ENCODE results near the gene LGI2.
"Not testable (repeated sequence)": the region's sequence is repeated elsewhere in the genome, so short reads cannot be mapped to it uniquely, and the experiment has no call there.

The LGI2 gene, protein sequence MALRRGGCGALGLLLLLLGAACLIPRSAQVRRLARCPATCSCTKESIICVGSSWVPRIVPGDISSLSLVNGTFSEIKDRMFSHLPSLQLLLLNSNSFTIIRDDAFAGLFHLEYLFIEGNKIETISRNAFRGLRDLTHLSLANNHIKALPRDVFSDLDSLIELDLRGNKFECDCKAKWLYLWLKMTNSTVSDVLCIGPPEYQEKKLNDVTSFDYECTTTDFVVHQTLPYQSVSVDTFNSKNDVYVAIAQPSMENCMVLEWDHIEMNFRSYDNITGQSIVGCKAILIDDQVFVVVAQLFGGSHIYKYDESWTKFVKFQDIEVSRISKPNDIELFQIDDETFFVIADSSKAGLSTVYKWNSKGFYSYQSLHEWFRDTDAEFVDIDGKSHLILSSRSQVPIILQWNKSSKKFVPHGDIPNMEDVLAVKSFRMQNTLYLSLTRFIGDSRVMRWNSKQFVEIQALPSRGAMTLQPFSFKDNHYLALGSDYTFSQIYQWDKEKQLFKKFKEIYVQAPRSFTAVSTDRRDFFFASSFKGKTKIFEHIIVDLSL

DNA sequence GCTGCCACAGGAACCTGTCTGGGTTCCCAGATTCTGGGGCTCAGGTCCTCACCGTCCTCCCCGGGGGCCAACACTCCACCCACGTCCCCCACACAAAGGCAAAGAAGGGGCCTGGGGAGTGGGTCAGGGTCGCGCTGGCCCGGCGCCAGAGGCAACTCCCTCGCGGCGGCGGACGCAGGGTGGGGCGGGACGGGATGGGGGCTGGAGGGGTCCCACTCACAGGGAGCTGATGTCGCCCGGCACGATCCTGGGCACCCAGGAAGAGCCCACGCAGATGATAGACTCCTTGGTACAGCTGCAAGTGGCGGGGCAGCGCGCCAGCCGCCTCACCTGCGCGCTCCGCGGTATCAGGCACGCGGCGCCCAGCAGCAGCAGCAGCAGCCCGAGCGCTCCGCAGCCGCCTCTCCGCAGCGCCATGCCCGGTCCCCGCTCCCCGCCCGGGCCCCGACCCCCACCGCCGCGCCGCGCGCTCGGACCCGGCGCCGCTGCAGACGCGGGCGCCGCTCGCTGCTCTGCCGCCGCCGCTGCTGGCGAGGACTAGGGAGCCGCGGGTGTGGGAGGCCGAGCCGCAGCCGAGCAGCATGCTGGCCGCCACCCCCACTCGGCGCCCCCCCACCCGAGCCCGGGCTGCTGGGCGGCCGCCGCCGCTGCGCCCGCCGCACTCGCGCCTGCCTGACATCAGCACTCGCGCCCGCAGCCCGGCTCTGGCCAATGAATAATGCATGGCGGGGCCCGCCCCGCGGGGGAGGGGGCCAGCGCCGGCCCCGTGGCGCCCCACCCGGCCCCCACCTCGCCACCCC lies at the start of gene LGI2:
LGI2 (minus strand) TSS at position 670 of the 800 bp plus-strand sequence; CDS start at position 417, 253 bp downstream.
- DNase-seq: no peak

DNA sequence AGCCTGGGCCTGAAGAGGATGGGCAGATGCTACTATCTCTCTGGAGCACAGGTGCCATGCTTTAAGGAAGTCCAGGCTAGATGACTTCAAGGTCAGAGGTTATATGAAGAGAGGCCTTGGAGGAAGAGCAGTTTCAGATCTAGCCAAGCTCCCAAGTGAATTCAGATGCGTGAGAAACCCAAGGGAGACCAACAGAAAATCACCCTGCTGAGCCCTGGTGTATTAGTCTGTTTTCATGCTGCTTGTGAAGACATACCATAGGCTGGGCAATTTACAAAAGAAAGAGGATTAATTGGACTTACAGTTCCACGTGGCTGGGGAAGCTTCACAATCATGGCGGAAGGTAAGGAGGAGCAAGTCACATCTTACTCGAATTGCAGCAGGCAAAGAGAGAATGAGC lies 47.8 kb upstream of the LGI2 start:
- no peak for DNase-seq

DNA sequence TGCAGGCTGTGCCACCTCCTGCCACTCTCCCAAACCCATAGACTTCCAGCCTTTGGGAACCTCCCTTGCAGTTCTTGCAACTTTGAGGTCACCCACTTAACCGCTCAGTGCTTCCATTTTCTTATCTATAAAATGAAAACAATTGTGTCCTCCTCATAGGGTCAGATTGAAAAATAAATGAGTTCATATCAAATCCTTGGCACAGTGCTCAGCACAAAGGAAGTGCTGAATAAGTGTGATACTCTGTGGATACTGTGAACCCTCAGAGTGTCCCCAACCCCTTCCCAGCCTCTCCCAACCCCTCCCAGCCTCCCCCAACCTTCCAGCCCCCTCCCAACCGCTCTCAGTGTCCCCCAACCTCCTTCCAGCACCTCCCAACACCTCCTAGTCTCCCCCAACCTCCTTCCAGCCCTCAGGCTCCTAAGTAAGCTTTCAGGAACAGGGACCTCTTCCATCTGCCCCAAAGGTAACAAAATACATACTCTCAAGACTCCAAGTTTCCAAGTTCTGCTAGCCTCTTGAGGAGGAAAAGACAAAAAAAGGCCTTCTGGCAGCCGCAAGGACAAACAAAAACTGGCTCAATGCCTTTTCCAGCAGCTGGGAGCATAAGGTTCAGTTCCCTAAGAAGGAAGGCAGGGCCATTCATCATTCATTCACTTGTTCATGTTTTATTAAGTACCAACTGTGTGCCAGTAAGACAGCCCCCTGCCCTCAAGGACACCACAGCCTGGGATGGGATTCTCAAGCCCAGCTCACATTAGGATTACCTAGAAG lies 46.1 kb upstream of the LGI2 start:
- DNase-seq: no peak

DNA sequence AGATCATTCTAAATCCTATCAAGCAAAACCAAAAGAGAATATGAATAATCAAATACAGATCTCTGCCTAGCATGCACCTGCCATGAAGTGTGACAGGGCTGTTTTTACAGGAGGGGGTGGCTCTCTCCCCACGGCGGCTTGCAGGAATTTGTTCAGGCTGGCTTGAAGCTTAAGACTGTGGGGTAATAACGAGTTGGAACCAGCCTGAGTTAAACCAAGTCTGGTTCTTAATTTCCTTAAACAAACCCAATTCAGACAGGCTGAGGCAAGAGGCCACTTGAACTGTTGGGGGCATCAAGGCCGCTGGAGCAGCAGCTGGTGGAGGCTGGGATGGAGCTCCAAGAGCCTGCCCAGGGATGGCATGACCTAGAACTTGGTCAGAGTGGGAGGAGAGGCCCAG lies 45.1 kb upstream of the LGI2 start:
- no peak for DNase-seq

DNA sequence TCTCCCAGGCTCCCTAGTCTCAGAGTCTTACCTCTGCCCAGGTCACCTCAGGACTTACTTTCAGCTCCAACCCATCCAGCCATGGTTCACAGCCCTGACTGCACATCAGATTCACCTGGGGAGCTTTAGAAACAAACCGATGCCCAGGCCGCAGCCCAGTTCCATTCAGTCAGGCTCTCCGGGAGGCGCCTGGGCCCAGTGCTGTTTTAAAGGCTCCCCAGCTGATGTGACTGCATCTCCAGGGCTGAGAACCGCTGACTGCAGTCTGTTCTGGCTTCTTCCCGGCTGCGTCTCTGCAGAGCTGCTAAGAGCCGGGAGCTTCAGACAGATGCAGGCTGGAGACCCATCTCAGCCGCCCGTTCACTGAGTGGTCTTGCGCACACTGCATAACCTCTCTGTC lies 44.4 kb upstream of the LGI2 start:
- no peak for DNase-seq

DNA sequence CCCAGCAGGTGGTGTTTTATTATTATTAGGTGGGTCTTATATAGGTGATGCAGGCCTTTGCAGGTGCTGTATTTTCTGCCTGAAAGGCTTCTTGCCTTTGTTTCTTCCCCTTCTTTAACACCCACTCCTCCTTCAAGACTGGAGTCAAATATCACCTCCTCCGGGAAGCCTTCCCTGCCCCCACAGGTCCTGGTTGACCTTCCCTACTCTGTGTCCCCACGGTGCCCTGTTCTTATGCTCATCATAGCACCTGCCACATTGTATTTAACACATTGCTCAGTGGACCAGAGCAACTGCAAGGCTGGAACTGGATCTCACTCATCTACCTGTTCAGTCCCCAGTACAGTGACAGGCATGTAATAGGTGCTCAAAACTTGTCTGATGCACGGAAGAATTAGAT lies 39.8 kb upstream of the LGI2 start:
- DNase-seq: no peak

DNA sequence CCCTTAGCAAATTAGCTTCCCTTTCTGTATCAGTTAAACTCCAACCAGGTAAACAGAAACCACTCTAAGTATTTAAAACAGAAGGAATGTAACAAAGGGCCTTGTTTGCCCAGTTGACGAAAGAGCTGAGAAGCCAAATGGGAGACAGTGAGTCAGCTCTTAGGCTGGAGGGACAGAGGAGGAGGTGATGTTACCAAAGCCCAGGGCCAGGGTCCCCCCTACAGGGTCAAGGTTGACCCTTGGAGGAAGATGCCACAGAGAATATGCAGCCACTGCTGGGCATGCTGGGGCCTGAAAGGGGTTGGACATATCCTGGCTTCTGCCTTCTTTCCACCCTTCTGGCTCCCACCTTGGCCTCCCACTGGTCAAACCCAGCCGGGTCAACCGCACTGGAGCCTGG lies 38.3 kb upstream of the LGI2 start:
- no peak for DNase-seq

DNA sequence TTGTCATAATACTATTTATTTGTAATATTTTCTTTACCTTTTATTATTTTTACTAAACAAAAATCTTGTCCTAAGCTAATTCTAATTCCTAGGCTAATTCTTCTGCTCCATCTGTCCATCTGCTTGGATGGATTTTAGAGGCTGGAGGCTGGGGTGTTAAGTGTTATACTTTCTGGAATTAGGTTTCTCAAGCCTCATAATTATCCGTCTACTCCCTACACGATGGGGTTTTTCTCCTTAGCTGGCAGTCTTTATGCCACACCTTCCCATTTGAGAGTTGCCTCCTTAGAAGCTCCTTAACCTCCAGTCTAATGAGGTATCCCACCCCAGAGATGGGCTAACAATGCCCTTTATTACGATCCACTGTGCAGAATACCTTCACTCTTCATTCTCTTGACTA lies 37.6 kb upstream of the LGI2 start:
- no peak for DNase-seq

DNA sequence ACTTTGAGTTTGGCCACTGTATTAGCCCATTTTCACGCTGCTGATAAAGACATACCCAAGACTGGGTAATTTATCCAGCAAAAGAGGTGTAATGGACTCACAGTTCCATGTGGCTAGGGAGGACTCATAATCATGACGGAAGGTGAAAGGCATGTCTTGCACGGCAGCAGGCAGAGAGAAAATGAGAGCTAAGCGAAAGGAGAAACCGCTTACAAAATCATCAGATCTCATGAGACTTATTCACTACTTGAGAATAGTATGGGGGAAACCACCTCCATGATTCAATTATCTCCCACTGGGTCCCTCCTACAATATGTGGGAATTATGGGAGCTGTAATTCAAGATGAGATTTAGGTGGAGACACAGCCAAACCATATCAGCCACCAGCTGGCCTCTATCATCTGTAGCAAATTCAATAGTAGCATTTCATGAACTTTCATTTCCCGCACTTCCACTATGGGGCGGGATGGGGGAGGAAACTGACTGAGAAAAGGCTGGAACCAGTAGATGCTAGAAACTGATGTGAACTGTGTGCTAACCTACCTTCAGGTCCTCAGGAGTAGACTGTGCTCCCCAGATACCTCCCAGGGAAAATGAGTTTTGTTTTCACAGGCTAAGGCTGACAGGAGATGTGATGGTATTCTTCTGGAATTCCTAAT lies 35.3 kb upstream of the LGI2 start:
- no peak for DNase-seq

DNA sequence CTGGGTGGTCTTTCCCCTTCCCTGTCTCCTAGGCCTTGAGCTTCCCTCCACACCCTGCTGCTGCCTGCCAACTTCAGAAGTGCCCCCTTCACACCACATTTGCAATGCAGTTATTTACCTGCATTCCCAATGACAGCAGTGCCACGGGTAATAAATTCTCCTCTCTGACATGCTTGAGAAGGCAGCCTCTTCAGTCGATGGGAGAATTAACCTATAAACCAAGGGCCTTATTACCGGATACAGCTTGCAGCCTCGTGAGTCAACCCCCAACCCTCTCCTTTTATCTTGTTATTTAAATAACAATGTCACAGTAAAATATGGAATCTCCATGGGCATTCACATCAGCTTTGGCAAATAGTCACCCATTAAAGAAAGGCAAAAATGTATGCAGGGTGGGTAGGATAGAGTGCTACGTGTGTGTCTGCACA lies 34.7 kb upstream of the LGI2 start:
- no peak for DNase-seq

DNA sequence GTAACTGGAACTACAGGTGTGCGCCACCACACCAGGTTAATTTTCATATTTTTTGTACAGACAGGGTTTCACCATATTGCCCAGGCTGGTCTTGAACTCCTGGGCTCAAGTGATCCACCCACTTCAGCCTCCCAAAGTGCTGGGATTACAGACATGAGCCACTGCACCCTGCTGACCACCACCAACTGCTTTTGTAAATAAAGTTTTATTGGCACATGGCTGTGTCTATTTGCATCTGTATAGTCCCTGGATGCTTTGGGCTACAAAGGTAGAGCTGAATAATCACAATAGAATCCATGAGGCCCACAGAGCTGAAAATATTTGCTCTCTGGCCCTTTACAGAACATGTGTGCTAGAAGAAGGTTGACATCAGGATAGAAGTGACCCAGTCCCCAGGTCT lies 33.7 kb upstream of the LGI2 start:
- DNase-seq: not testable (repeated sequence)

DNA sequence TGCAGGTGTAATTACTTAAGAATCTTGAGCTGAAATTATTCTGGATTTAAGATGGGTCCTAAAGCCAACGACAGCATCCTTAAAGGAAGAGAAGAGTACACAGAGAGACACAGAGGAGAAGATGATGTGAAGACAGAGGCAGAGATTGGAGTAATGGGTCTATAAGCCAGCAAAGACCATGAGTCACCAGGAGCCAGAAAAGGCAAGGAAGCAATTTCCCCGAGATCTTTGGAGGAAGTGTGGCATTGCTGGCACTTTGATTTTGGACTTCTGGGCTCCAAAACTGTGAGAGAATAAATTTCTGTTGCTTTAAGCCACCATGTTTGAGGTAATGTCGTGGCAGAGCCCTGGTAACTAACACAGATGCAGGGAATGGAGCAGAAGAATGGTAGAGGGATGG lies 32.4 kb upstream of the LGI2 start:
- DNase-seq: no peak

DNA sequence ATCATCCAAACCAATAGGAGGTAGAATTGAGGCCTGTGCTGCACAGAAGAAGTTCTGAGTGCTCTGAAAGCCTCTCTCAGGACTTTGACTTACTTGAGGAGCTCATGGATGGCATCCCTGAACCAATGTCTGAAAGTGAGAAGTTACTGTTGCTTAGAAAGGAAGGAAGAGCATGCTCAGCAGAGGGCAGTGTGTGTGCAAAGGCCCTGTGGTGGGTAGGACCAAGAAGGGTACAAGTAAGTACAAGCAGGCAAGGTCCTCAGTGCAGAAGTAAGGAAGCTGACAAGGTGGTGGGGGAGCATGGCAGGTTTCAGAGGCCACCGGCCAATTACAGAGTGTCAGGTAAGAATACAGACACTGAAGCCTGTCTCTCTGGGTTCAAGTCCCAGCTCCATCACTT lies 31.4 kb upstream of the LGI2 start:
- DNase-seq: no peak

DNA sequence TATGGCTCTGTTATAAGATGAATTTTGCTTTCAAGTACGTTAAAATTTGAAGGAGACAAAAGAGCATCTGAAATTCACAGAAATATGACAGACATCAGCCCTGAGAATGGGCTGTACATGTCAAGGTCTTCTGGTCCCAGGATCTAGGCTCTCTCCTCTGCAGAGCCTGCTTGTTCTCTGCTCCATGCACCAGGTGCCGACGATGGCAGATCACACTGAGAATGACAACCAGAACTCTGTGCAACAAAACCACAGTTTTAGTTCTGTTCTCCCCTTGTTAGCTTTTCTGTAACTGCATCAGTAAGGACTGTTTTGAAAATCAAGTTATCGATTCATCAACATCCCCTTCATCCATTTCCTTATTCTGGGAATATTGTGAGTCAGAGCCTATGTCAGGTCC lies 30.9 kb upstream of the LGI2 start:
- no peak for DNase-seq

DNA sequence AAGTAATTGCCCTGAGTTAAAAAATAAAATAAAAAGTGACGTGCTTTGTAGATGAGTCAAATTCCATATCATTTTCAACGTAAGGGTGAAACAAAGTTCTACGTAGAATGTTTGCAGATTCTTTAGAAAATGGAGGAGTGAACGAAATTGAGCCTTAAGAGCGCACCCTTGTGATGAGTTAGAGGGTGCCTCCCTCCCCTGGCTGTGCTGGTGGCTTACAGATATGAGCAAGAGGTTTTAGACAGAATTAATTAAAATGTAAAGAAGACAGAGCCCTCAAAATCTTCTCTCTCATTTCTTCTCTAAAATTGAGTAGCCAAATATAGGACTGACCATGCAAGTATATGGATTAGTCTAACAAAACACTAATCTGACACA lies 30.2 kb upstream of the LGI2 start:
- DNase-seq: no peak

DNA sequence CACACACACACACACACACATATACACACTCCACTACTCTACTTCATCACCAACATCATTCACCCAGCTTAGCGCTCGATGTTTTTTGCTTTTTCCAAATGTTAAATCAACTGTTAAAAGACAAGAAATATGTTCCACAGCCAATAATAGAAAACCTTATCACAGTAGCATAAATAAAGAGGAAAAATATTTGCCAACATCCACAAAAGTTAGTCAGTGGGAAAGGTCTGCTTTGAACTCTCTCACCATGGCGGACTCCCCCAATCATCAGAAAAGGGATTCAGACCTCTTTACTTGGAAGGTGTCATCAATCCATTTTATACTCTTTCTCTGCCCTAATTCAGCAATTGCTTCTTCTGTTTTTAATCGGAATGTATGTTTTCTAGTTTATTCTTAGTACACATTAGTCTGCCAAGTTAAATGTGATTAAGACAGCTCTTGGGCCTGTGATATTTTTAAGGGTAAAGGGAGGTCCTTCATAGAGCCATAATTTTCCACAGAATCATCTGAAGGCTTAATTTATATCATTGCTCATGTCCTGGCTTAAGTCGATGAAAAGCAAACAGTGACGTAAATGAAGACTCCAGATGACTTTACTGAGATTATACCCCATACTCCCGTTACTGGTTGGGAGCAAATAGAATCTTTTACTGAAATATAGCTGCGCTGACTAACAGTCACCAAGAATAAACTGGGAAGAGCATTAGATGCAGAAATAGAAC lies 29.7 kb upstream of the LGI2 start:
- DNase-seq: no peak

DNA sequence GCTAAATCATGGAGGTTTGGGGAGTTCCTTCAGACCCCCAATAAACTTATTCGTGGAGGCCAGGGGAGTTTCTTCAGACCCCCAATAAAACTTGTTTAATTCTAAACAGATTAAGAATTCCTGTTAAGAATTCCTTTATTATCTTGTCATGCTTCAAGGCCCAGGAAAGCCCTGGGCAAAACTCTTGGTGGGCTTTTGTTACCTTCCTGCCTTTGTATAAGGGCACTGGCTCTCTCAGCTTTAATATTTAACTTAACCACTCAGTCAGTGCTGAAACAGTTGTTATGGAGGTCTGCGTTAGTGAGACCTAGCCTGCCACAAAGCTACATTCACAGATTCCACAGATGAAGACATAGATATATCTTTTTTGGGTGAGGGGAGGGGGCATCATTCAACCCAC lies 29.0 kb upstream of the LGI2 start:
- no peak for DNase-seq

DNA sequence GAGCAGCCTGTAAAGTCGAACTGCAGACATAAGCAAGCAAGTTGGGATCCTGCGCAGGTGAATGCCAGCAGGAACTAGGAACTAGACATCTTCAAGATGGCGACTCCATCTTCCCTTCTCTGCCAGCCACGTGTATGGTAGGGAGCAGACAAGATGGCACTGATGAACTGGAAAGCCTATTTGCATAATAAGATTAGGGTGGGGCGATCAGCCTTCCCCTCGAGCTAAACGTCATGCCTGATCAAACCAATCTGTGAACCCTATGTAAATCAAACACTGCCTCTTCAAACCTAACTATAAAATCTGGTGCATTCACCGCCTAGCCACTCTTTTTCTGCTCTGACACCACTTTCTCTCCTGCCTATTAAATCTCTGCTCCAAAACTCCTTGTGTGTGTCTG lies 28.1 kb upstream of the LGI2 start:
- no peak for DNase-seq

DNA sequence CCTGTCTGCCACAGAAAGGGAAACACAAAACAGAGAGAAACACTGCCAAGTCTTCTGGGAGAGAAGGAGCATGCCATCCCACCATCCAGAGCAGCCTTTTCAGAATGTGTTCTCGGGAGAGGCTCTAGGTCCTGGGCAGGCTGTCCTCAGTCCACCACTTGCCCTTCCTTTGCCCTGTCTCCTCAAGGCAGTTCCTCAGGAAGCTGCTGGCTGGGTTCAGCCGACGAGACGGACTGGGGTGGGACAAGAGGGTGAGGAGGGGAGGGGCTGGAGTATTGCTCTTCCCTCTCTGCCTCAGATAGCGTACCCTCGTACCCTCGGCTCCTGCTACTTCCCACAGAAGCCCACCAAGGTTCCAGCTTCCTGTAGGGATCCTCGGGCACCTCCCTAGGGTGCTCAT lies 26.6 kb upstream of the LGI2 start:
- no peak for DNase-seq

DNA sequence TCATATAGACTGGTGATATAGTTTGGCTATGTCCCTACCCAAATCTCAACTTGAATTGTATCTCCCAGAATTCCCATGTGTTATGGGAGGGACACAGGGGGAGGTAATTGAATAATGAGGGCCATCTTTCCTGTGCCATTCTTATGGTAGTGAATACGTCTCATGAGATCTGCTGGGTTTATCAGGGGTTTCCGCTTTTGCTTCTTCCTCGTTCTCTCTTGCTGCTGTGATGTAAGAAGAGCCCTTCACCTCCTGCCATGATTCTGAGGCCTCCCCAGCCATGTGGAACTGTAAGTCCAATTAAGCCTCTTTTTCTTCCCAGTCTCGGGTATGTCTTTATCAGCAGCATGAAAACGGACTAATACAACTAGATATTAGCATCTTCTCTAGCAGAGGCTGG lies 21.3 kb upstream of the LGI2 start:
- DNase-seq: not testable (repeated sequence)

DNA sequence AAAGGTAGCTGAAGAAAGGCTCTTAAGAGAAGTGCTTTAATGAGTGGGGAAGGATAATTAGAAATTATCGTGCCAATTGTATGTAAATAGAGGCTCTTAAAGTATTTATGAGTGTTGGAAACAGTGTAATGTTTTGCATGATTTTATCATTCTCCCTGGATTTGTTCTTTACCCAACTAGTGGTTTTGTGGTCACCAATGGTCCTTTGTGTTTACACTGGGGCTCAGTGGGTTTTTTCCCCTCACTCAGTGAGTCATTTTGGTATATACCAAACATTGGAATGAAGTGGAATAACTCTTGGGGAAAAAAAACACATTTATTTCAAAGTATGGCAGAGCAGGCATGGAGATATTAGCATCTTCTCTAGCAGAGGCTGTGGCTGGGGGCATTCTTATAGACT lies 20.8 kb upstream of the LGI2 start:
- no peak for DNase-seq

Measured in activated naive CD4-positive, alpha-beta T cell treated with Interleukin-2 at 50 U/mL for 16 hours (primary cell).